ENCODE data around the gene PHF19. TPM values are rescaled to one million over a fixed set of nuclear protein-coding genes. Genes with fewer than 3 reads are reported as not detected.

PHF19 gene
- total RNA-seq, 4 donors from 2014 or later = 7.2 to 76.7 (median 20.6) TPM

DNA sequence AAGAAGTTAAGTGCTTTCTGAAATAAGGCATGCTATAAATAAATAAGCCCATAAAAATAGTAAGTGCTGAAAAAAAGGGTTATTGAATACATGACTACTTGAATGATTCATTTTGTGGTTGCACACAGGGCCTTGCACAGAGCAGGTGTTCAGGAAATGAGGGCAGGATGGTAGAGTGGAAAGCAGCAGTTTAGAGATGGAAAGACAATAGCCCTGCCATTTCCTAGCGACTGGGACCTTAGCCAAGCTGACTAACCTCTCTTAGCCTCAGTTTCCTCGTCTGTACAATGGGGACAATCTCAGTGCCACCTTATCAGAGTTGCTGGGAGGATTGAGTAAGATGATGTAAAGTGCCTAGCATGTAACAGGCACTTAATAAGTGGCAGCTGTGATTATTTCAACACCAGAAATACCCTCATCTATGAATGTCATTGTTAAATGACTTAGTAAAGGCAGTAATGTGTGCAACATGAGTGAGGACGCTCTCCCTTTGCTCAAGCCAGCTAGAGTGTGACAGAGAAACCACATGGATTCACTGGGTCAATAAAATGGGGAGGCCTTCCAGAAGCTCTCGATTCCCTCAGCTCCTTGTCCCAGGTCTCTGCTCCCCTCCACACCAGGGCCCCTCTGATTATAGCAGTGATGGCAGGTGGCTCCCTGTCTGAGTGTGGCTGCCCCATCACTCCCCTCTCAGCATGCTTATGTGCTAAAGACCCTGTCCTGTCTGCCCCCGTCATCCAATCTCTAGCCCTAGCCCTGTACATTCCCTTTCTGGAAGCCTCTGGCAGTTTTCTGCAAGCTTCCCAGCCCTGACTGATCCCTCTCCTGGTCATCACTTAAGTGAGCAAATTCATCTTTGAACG, 16.0 kb upstream of the PHF19 start:
- Histone ChIP-seq H3K27me3 (no peaks in the 10 kb centered on the region), H3K36me3 (no peaks in the 10 kb centered on the region), H3K4me3 (no peak overlapping the region), H3K9me3 (no peaks in the 10 kb centered on the region), H3K27ac (peak overlapping the region; percentile 71 to 84 (median 74)), H3K4me1 (peaks cover 9 to 40% (median 28%) of the 10 kb centered on the region in 4 donors)
- TF ChIP-seq POLR2A (IDR thresholded peaks at IDR 0.05) = no peak
- TF ChIP-seq, protein P1, sequence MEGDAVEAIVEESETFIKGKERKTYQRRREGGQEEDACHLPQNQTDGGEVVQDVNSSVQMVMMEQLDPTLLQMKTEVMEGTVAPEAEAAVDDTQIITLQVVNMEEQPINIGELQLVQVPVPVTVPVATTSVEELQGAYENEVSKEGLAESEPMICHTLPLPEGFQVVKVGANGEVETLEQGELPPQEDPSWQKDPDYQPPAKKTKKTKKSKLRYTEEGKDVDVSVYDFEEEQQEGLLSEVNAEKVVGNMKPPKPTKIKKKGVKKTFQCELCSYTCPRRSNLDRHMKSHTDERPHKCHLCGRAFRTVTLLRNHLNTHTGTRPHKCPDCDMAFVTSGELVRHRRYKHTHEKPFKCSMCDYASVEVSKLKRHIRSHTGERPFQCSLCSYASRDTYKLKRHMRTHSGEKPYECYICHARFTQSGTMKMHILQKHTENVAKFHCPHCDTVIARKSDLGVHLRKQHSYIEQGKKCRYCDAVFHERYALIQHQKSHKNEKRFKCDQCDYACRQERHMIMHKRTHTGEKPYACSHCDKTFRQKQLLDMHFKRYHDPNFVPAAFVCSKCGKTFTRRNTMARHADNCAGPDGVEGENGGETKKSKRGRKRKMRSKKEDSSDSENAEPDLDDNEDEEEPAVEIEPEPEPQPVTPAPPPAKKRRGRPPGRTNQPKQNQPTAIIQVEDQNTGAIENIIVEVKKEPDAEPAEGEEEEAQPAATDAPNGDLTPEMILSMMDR (IDR thresholded peaks at IDR 0.05) = no peak
- peak in 2 of 3 donors; percentile 65 to 80 for DNase-seq

DNA sequence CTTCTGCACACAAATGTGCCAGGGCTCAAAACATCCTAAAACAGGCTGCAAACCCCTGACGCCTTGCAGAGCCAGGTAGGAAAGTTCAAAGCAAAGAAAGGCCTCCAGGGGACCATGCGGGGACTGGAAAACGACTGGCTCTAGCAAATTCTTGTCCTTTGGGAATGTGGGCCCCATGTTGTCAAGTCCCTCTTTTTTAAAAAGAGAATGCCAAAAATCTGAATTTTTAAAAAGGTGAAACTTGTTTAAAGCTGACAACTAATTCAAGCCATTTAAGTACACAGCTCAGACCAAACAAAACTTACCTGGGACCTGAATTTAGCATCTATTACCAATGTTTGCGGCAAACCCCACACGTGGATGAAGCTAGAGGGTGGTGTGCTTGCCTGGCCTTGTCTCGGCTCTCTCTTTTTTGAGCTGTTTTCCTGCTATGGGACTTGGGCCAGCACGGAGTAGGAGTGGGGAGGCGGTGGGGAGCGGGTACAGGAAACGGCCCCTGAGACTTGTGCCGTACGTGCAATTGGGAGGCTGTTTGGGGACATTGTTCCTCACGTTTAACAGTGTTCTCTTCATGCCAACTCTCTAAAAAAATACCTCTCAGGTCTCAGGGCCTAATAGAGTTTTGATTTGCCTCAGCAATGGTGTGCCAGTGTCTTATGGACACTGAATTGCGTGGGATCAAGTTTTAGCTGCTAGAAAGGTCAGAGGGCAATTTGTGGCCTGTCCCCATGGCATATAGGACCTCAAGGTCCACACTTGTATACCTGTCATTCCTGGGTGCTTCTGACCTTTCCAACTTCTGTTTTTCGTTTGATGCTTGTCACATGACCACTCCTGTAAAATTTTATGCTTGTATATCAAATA, 15.1 kb upstream of the PHF19 start:
- Histone ChIP-seq H3K4me1 (peaks cover 9 to 38% (median 27%) of the 10 kb centered on the region in 4 donors), H3K4me3 (no peak overlapping the region), H3K27ac (peak overlapping the region; percentile 71 to 84 (median 74)), H3K9me3 (no peaks in the 10 kb centered on the region), H3K36me3 (no peaks in the 10 kb centered on the region), H3K27me3 (no peaks in the 10 kb centered on the region)
- TF ChIP-seq, protein P1 (IDR thresholded peaks at IDR 0.05) = no peak
- no peak for TF ChIP-seq POLR2A (IDR thresholded peaks at IDR 0.05)
- DNase-seq = no peak

DNA sequence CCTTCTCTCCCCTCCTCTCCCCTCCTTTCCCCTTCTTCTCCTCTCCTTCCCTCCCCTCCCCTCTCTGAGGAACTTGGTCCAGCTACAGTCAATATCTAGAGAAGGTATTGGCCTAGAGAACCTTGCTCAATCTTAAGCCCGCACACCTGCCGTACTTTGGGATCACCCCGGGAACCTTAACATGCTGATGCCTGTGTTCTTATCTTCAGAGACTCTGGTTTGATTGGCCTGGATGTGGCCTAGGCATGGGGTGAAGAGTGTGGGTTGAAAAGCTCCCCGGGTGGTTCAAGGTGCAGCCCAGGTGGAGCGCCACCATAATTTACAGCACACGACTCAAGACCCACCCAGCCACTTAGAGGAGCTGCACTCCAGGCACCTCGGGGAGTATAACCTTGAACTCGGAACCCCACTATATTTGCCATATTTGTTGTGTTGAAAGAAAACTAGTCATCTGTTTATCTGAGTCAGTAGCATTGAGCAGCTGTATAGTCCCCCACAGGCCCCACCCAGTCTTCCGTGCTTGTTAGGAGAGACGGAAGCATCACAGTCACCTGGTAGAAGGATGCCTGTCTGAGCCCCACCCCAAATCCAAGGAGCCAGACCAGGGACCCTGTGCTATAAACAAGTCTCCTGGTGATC, 14.4 kb upstream of the PHF19 start:
- H3K36me3 ChIP-seq = no peaks in the 10 kb centered on the region
- DNase-seq = peak in 2 of 3 donors; percentile 69 to 75
- no peaks in the 10 kb centered on the region for H3K27me3 ChIP-seq
- no peaks in the 10 kb centered on the region for H3K9me3 ChIP-seq
- H3K27ac ChIP-seq = peak overlapping the region; percentile 71 to 84 (median 74)
- peaks cover 9 to 35% (median 22%) of the 10 kb centered on the region in 4 donors for H3K4me1 ChIP-seq
- H3K4me3 ChIP-seq = no peak overlapping the region
- TF ChIP-seq, protein P1 (IDR thresholded peaks at IDR 0.05) = no peak
- TF ChIP-seq POLR2A (IDR thresholded peaks at IDR 0.05) = no peak

DNA sequence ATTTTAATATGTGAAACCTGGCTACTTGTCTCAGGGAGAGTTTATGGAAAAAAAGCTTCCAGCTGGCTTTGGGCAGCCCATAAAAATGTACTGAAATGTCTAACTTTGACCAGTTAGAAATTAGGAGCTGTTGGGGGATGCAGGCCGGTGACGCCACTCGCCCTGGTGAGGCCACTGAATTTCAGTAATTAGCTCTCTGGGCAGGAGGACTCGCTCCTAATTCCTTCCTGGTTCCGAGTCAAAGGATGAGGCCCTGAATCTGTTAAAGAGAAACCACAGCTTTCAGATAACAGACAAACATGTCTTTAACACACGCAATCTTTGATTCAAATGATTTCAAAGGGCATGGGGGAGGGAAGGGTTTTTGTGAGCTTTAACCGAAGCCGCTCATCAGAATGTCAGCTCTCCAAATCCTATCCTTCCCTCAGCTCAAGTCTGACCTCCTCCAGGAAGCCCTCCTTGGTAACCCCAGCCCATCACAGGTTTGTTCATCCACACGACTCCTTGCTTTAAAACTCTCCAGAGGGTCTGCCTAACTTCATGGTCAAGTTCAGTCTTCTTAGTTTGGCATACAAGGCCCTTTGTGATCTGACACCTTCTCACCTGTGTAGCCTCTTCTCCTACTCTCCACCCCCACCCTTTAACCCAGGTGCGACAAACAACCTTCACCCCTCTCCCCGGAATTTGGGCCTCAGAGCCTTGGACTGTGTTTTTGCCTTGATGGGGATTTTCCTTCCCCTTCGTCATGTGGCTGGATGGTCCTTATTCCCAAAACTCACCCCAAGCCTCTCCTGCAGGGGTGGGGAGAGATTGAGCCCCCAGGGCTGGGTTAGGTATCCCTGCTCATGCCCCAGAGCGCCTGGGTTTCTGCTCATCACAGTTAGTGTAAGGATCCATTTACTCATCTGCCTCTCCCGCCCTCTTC, 13.6 kb upstream of the PHF19 start:
- no peaks in the 10 kb centered on the region for H3K27me3 ChIP-seq
- no peak overlapping the region for H3K4me3 ChIP-seq
- H3K27ac ChIP-seq = peak overlapping the region; percentile 71 to 84 (median 74)
- H3K36me3 ChIP-seq = no peaks in the 10 kb centered on the region
- no peak for DNase-seq
- H3K4me1 ChIP-seq = peaks cover 9 to 38% (median 22%) of the 10 kb centered on the region in 4 donors
- H3K9me3 ChIP-seq = no peaks in the 10 kb centered on the region
- TF ChIP-seq POLR2A (IDR thresholded peaks at IDR 0.05) = no peak
- TF ChIP-seq, protein P1 (IDR thresholded peaks at IDR 0.05) = no peak

Measured in Peyer's patch (tissue), 4 donors.